Heart right ventricle (tissue), 16 donors: ENCODE measurements around the gene ARIH2. TPM values are rescaled to one million over a fixed set of nuclear protein-coding genes. Genes with fewer than 3 reads are reported as not detected.

Experiments
- ATAC-seq, 8 donors: fragments of 200-7000 bp; cut with Tn5 transposase; one replicate each; pipeline ENCODE4 v1.9.1; 2020; ENCODE audit warnings: mild to moderate bottlenecking in 8 of 8, moderate library complexity in 8 of 8, moderate number of reproducible peaks in 1 of 8
- DNase-seq, 2 donors: peaks; one replicate each; pipeline ENCODE4 v3.0.0-alpha.2; 2020
- H3K27ac ChIP-seq, 10 donors: fragments of 200-600 bp; sonication (generic) in 2 of 10; one replicate each; pipeline versions ENCODE4 v1.5.0 to v1.8.0; 2020 to 2022; ENCODE audit warnings: mild to moderate bottlenecking in 3 of 10
- H3K27me3 ChIP-seq, 7 donors: fragments of 200-600 bp; one replicate each; pipeline ENCODE4 v1.8.0; 2021 to 2022; ENCODE audit warnings: mild to moderate bottlenecking in 2 of 7
- H3K36me3 ChIP-seq, 9 donors: fragments of 200-600 bp; sonication (generic) in 1 of 9; one replicate each; pipeline versions ENCODE4 v1.5.0 to v1.8.0; 2020 to 2022; ENCODE audit warnings: mild to moderate bottlenecking in 2 of 9
- H3K4me1 ChIP-seq, 9 donors: fragments of 200-600 bp; sonication (generic) in 1 of 9; one replicate each; pipeline versions ENCODE4 v1.5.0 to v1.8.0; 2020 to 2022; ENCODE audit warnings: mild to moderate bottlenecking in 4 of 9
- H3K4me3 ChIP-seq, 10 donors: fragments of 200-600 bp; sonication (generic) in 2 of 10; one replicate each; pipeline versions ENCODE4 v1.5.0 to v1.8.0; 2020 to 2022; ENCODE audit warnings: mild to moderate bottlenecking in 7 of 10, moderate library complexity in 2 of 10
- H3K9me3 ChIP-seq, 11 donors: fragments of 200-600 bp in 10 of 11; sonication (generic) in 2 of 11; one replicate each; pipeline versions ENCODE4 v1.5.0 to v1.8.0; 2013 to 2022; ENCODE audit warnings: mild to moderate bottlenecking in 2 of 11, control low read depth in 1 of 11, moderate library complexity in 1 of 11
- WGBS, 2 donors: extraction: QIAGEN DNeasy Blood & Tissue Kit; methylation state at CpG; one replicate each; pipeline ENCODE4 v1.1.7; 2013; ENCODE audit warnings: inconsistent platforms in 1 of 2; 5-methylcytosine and 5-hydroxymethylcytosine counted together
- intact Hi-C, 10 donors: fragments of 100-400 bp; cut with DNase I; formaldehyde crosslinking; loops; one replicate each; pipeline versions ENCODE4 v1.11.1 to v1.14.2; 2022
- polyA plus RNA-seq, 2 donors: library from polyadenylated mRNA; stranded (reverse); fragments of 200-250 nt; gene quantifications; one replicate each; pipeline ENCODE4 v1.2.3, GENCODE V29; 2013
- total RNA-seq, 10 donors: library from RNA; stranded (reverse); fragmentation: NEBNext Ultra II Directional in 3 of 10; extraction: Animal tissue kit (Norgen Biotek cat#: 25700) in 3 of 10; gene quantifications; one replicate each; pipeline versions ENCODE4 v1.2.1 to v1.2.4, GENCODE V29; 2021 to 2023
- TF ChIP-seq, protein P1 (sequence below), 9 donors: fragments of 200-600 bp; sonication (generic) in 2 of 9; IDR thresholded peaks; one replicate each; pipeline versions ENCODE4 v1.5.0 to v1.8.0; 2021 to 2022; ENCODE audit warnings: antibody characterized with exemption in 9 of 9, mild to moderate bottlenecking in 5 of 9, moderate library complexity in 1 of 9
- donor health status: Arrhythmogenic right ventricular cardiomyopathy.
- donor health status: ischemic (EF 13 %, LVEDD 7.1; RV severe dilation, severe dysfunction).
- donor health status: healthy with polysubstance abuse.
- donor health status: DM: no; HTN: yes; CAD: no.
- donor health status: DM: no; HTN: no; CAD: no.
- donor health status: ischemic (EF 25% LVEDD 6.9; RV normal size, moderate dysfunction).
- donor health status: ischemic (EF 25% LVEDD 5.7; RV mildly dilated, moderate dysfunction).
- donor health status: healthy.
- donor health status: DM: yes; HTN: yes; CAD: no.
- donor health status: Ischemic cardiomyopathy.
- donor health status: ischemic (EF 35%, LVEDD 5.7; RV mildly dilated, moderate dysfunction).
- donor health status: nonischemic (EF 11% LVEDD 7.7; RV severe dilation, severe dysfunction).
- donor health status: DM: yes; HTN: yes; CAD: no.
- donor health status: PGD.
- donor health status: ischemic (EF 29% LVEDD 5.4; RV normal size, mild dysfunction).
- donor health status: nonischemic (EF 23%, LVEDD 6.1; RV moderate dilation, normal function).

Gene ARIH2
- total and polyA plus RNA-seq, 12 donors, result 41.9 to 177 (median 138) TPM

DNA sequence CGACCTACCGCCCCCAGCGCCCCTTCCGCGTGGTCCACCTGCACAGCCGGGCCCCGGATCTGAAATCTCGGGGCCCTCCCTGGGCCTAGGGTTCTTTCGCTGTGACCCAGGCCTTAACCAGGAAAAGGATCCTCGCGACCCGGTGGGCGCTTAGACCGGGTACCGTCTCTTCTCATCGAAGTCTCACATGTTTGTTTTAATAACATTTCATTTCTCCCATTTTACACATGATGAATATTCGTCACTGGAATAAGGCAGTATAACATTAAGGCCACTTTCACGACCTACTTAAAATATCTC is 100.0 kb downstream of the ARIH2 start:
- peaks cover 0 to 42% (median 22%) of the 10 kb centered on the region in 9 donors for H3K36me3 ChIP-seq
- TF ChIP-seq, protein P1, sequence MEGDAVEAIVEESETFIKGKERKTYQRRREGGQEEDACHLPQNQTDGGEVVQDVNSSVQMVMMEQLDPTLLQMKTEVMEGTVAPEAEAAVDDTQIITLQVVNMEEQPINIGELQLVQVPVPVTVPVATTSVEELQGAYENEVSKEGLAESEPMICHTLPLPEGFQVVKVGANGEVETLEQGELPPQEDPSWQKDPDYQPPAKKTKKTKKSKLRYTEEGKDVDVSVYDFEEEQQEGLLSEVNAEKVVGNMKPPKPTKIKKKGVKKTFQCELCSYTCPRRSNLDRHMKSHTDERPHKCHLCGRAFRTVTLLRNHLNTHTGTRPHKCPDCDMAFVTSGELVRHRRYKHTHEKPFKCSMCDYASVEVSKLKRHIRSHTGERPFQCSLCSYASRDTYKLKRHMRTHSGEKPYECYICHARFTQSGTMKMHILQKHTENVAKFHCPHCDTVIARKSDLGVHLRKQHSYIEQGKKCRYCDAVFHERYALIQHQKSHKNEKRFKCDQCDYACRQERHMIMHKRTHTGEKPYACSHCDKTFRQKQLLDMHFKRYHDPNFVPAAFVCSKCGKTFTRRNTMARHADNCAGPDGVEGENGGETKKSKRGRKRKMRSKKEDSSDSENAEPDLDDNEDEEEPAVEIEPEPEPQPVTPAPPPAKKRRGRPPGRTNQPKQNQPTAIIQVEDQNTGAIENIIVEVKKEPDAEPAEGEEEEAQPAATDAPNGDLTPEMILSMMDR (IDR thresholded peaks at IDR 0.05), result no peak
- WGBS, 2 donors, result 1 to 4% methylated on average over 18 of the region's 18 CpGs
- no peak for ATAC-seq
- intact Hi-C loops, result no loop called here
- H3K27me3 ChIP-seq, result no peaks in the 10 kb centered on the region
- peaks cover 8 to 53% (median 42%) of the 10 kb centered on the region in 9 donors for H3K4me1 ChIP-seq
- peak overlapping the region; percentile 64 to 99 (median 92) for H3K4me3 ChIP-seq
- peak overlapping the region in 9 of 10 donors; percentile 73 to 100 (median 78) for H3K27ac ChIP-seq
- no peak for DNase-seq
- no peaks in the 10 kb centered on the region for H3K9me3 ChIP-seq

DNA sequence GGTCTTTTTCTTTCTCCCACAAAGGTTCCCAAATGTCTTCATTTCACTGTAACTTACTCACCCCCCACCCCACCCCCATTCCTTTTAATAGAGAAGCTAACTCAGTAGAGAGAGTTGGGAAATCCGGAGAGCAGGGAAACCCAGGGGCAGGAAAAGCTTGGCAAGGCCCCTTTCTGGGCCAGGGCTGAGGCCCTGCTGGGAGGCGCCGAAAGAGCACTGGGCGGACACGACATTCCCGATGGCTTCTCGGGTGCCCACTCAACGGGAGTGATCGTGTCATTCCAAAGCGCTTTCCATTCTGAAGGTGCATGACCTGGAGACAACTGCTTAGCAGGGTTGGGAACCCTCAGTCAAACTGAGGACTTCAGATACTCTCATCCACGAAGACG is 101.3 kb downstream of the ARIH2 start:
- Histone ChIP-seq H3K9me3 (no peaks in the 10 kb centered on the region), H3K4me3 (peak overlapping the region in 9 of 10 donors; percentile 69 to 99 (median 94)), H3K27ac (peak overlapping the region in 9 of 10 donors; percentile 99 to 100 (median 100)), H3K36me3 (peaks cover 0 to 42% (median 27%) of the 10 kb centered on the region in 9 donors), H3K4me1 (peaks cover 8 to 59% (median 43%) of the 10 kb centered on the region in 9 donors), H3K27me3 (no peaks in the 10 kb centered on the region)
- no peak for ATAC-seq
- TF ChIP-seq, protein P1 (IDR thresholded peaks at IDR 0.05), result no peak
- no peak for DNase-seq
- intact Hi-C loops, result loop anchor here in 3 of 10 donors (2.0 to 10.0 kb wide), 2 partner anchors 31 to 405 kb away; partner anchors contain the start of genes AMT (in 1 of the 3) and NICN1 (in 1 of the 3)
- WGBS, 2 donors, result 42 to 51% methylated on average over 12 of the region's 12 CpGs

DNA sequence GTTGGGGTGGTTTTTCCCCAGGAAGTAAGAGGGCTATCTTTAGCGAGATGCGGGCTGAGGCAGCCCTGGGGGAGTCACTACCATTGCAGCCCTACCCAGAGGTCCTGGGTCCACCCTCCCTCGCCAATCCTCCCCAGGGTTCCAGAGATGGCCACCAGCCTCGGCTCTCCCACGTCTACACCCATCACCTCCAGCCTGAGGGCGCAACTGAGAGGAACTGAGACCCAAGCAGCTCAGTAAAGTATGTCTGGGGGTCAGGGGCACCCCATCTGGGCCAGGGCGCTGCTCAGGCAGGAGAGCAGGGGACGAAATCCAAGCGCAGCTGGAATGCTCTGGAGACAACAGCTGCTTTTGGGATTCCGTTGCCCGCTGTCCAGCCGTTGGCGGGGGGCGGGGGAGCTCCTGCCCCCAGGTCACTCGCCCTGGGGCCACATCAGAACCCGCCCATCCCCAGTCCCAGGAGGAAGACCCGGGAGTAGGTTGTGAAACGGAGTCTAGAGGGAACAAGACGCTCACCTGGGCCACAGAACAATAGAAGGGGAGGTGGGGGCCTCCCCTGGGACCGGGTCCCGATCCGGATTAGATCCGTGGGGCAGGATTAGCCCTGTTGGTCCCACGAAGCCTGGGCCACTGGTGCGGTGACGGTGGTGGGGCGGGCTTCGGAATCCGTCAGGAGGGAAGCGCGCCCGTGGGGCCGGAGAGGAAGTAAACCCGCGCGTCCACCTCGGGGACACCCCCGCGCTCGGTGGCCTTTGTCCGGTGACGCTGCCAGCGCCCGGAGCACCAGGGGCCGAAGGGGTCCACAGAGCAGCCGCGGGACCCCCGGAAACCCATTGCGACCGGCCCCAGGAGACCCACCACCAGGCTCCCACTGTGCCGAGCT is 101.9 kb downstream of the ARIH2 start:
- H3K9me3 ChIP-seq, result no peaks in the 10 kb centered on the region
- H3K27ac ChIP-seq, result peak overlapping the region; percentile 98 to 100 (median 100)
- TF ChIP-seq, protein P1 (IDR thresholded peaks at IDR 0.05), result no peak
- H3K27me3 ChIP-seq, result no peaks in the 10 kb centered on the region
- peak; percentile 1 to 29 (median 6) for ATAC-seq
- DNase-seq, result peak; percentile 60 to 62
- peak overlapping the region; percentile 69 to 99 (median 92) for H3K4me3 ChIP-seq
- WGBS, 2 donors, result 1 to 2% methylated on average over 51 of the region's 51 CpGs
- intact Hi-C loops, result loop anchor here in 3 of 10 donors (2.0 to 10.0 kb wide), 2 partner anchors 32 to 404 kb away; partner anchors contain the start of genes AMT (in 1 of the 3) and NICN1 (in 1 of the 3)
- H3K36me3 ChIP-seq, result peaks cover 0 to 42% (median 27%) of the 10 kb centered on the region in 9 donors
- H3K4me1 ChIP-seq, result peaks cover 8 to 64% (median 49%) of the 10 kb centered on the region in 9 donors

DNA sequence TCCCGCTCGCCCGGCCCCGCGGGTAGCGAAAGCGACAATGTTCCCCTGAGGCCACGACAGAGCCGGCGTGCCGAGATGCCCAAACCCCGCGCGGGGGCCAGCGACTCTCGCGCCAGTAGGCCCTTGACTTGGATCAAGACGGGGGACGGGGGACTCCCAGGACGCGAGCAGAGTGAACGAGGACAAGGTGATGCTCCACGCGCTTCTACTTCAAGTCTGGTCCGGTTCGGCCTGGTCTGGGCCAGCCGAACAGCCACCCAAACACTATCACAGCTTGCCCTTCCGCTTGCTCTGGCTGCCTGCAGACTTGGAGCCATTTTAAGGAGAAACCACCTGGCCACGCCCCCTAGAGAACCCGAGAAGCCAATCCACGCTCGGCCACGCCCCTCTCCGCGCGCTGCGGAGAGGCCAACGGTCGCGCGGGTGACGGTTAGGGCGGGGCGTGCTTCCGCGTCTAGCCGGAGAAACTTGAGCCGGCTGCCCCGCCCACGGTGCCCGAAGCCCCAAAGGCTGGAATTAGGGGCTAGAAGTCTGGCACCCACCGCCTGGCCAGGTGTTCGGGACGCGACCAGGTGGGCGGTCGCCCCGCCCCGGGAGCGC is 102.7 kb downstream of the ARIH2 start:
- ATAC-seq, result peak; percentile 86 to 95 (median 92)
- peaks cover 0 to 42% (median 26%) of the 10 kb centered on the region in 9 donors for H3K36me3 ChIP-seq
- peak overlapping the region; percentile 98 to 100 (median 100) for H3K27ac ChIP-seq
- peak overlapping the region; percentile 69 to 99 (median 92) for H3K4me3 ChIP-seq
- WGBS, 2 donors, result 0 to 1% methylated on average over 60 of the region's 60 CpGs
- TF ChIP-seq, protein P1 (IDR thresholded peaks at IDR 0.05), result no peak
- no peaks in the 10 kb centered on the region for H3K9me3 ChIP-seq
- intact Hi-C loops, result loop anchor here in 3 of 10 donors (2.0 to 10.0 kb wide), 2 partner anchors 33 to 403 kb away; partner anchors contain the start of genes AMT (in 1 of the 3) and NICN1 (in 1 of the 3)
- no peaks in the 10 kb centered on the region for H3K27me3 ChIP-seq
- H3K4me1 ChIP-seq, result peaks cover 8 to 71% (median 49%) of the 10 kb centered on the region in 9 donors
- peak; percentile 99 for DNase-seq
